ENCODE data around the gene LGALS4.
A peak's percentile ranks its signal among the peaks of the same experiment; 100 is the strongest.

LGALS4 gene

DNA sequence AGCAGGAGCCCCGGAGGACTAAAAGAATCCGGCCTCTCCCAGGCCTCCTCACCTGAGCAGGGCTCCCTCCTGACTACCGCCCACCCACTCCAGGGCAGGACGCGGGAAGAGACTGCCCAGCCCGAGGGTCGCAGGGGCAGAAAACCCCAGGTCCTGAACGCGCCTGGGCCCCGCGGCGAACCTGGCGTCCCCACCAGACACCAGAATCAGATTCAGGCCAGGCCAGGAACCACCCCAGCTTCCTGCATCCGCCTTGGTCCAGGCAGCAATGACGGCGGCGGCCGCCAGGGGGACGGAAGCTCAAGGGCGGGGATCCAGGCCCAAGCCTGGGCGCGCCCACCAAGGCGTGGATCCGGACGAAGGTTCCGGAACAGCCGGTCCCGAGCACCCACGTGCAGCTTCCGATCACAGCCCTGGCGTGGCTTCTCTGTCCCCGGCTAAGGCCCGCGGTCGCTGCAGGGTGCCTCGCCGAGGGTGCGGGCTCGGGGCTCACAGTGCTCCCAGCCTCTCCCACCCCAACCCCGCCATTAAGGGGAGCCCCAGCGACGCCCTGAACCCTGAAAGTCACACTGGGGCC is 43.0 kb downstream of the LGALS4 start:
- TF ChIP-seq, protein P1, sequence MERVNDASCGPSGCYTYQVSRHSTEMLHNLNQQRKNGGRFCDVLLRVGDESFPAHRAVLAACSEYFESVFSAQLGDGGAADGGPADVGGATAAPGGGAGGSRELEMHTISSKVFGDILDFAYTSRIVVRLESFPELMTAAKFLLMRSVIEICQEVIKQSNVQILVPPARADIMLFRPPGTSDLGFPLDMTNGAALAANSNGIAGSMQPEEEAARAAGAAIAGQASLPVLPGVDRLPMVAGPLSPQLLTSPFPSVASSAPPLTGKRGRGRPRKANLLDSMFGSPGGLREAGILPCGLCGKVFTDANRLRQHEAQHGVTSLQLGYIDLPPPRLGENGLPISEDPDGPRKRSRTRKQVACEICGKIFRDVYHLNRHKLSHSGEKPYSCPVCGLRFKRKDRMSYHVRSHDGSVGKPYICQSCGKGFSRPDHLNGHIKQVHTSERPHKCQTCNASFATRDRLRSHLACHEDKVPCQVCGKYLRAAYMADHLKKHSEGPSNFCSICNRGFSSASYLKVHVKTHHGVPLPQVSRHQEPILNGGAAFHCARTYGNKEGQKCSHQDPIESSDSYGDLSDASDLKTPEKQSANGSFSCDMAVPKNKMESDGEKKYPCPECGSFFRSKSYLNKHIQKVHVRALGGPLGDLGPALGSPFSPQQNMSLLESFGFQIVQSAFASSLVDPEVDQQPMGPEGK (CRISPR knock-in tag; IDR thresholded peaks at IDR 0.05; ENCODE audit: borderline replicate concordance) = no peak
- no peak for TF ChIP-seq ZNF70 (CRISPR knock-in tag; IDR thresholded peaks at IDR 0.05)
- no peak for TF ChIP-seq ZFP30 (CRISPR knock-in tag; IDR thresholded peaks at IDR 0.05)
- no peak for TF ChIP-seq ISL1 (CRISPR knock-in tag; IDR thresholded peaks at IDR 0.05)
- TF ChIP-seq SNAI2 (CRISPR knock-in tag; IDR thresholded peaks at IDR 0.05) = no peak
- no peak for TF ChIP-seq RARB (CRISPR knock-in tag; IDR thresholded peaks at IDR 0.05)
- TF ChIP-seq, protein P2, sequence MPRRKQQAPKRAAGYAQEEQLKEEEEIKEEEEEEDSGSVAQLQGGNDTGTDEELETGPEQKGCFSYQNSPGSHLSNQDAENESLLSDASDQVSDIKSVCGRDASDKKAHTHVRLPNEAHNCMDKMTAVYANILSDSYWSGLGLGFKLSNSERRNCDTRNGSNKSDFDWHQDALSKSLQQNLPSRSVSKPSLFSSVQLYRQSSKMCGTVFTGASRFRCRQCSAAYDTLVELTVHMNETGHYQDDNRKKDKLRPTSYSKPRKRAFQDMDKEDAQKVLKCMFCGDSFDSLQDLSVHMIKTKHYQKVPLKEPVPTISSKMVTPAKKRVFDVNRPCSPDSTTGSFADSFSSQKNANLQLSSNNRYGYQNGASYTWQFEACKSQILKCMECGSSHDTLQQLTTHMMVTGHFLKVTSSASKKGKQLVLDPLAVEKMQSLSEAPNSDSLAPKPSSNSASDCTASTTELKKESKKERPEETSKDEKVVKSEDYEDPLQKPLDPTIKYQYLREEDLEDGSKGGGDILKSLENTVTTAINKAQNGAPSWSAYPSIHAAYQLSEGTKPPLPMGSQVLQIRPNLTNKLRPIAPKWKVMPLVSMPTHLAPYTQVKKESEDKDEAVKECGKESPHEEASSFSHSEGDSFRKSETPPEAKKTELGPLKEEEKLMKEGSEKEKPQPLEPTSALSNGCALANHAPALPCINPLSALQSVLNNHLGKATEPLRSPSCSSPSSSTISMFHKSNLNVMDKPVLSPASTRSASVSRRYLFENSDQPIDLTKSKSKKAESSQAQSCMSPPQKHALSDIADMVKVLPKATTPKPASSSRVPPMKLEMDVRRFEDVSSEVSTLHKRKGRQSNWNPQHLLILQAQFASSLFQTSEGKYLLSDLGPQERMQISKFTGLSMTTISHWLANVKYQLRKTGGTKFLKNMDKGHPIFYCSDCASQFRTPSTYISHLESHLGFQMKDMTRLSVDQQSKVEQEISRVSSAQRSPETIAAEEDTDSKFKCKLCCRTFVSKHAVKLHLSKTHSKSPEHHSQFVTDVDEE (CRISPR knock-in tag; IDR thresholded peaks at IDR 0.05) = no peak
- no peak for TF ChIP-seq OSR1 (CRISPR knock-in tag; IDR thresholded peaks at IDR 0.05)
- TF ChIP-seq BACH2 (CRISPR knock-in tag; IDR thresholded peaks at IDR 0.05; ENCODE audit: borderline replicate concordance) = no peak
- no peak for TF ChIP-seq GLIS3 (CRISPR knock-in tag; IDR thresholded peaks at IDR 0.05)
- TF ChIP-seq, protein P3, sequence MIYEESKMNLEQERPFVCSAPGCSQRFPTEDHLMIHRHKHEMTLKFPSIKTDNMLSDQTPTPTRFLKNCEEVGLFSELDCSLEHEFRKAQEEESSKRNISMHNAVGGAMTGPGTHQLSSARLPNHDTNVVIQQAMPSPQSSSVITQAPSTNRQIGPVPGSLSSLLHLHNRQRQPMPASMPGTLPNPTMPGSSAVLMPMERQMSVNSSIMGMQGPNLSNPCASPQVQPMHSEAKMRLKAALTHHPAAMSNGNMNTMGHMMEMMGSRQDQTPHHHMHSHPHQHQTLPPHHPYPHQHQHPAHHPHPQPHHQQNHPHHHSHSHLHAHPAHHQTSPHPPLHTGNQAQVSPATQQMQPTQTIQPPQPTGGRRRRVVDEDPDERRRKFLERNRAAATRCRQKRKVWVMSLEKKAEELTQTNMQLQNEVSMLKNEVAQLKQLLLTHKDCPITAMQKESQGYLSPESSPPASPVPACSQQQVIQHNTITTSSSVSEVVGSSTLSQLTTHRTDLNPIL (CRISPR knock-in tag; IDR thresholded peaks at IDR 0.05; ENCODE audit: low read depth) = no peak
- TF ChIP-seq POU6F1 (CRISPR knock-in tag; IDR thresholded peaks at IDR 0.05; ENCODE audit: borderline replicate concordance, low read depth) = no peak
- no peak for TF ChIP-seq ESRRG (CRISPR knock-in tag; IDR thresholded peaks at IDR 0.05)
- no peak for TF ChIP-seq ZNF565 (CRISPR knock-in tag; conservative IDR thresholded peaks at IDR 0.05; ENCODE audit: low read depth)
- no peak for TF ChIP-seq ARNTL (CRISPR knock-in tag; IDR thresholded peaks at IDR 0.05; ENCODE audit: borderline replicate concordance, low read depth)
- no peak for TF ChIP-seq CSDC2 (CRISPR knock-in tag; IDR thresholded peaks at IDR 0.05)
- no peak for TF ChIP-seq ZNF8 (CRISPR knock-in tag; IDR thresholded peaks at IDR 0.05)
- TF ChIP-seq PPARA (CRISPR knock-in tag; IDR thresholded peaks at IDR 0.05; ENCODE audit: borderline replicate concordance) = no peak
- no peak for TF ChIP-seq ZFP3 (CRISPR knock-in tag; IDR thresholded peaks at IDR 0.05)
- peak; percentile 77 for ATAC-seq

GRCh38 chr19:38766276-38767047 is 46.3 kb downstream of the LGALS4 start:
- no peak for ATAC-seq
- TF ChIP-seq, protein P2 (CRISPR knock-in tag; IDR thresholded peaks at IDR 0.05) = no peak
- TF ChIP-seq POU6F1 (CRISPR knock-in tag; IDR thresholded peaks at IDR 0.05; ENCODE audit: borderline replicate concordance, low read depth) = no peak
- TF ChIP-seq ESRRG (CRISPR knock-in tag; IDR thresholded peaks at IDR 0.05) = no peak
- no peak for TF ChIP-seq ISL1 (CRISPR knock-in tag; IDR thresholded peaks at IDR 0.05)
- TF ChIP-seq SNAI2 (CRISPR knock-in tag; IDR thresholded peaks at IDR 0.05) = no peak
- TF ChIP-seq BACH2 (CRISPR knock-in tag; IDR thresholded peaks at IDR 0.05; ENCODE audit: borderline replicate concordance) = no peak
- TF ChIP-seq PPARA (CRISPR knock-in tag; IDR thresholded peaks at IDR 0.05; ENCODE audit: borderline replicate concordance) = no peak
- no peak for TF ChIP-seq RARB (CRISPR knock-in tag; IDR thresholded peaks at IDR 0.05)
- no peak for TF ChIP-seq ZFP30 (CRISPR knock-in tag; IDR thresholded peaks at IDR 0.05)
- no peak for TF ChIP-seq GLIS3 (CRISPR knock-in tag; IDR thresholded peaks at IDR 0.05)
- TF ChIP-seq ZFP3 (CRISPR knock-in tag; IDR thresholded peaks at IDR 0.05) = no peak
- TF ChIP-seq, protein P3 (CRISPR knock-in tag; IDR thresholded peaks at IDR 0.05; ENCODE audit: low read depth) = no peak

All from SK-N-SH treated with all-trans-retinoic acid at 6 μM for 48 hours (cell line).